Epithelial cell of proximal tubule (primary cell): ENCODE results near the gene OR51D1. TPM values are rescaled to one million over a fixed set of nuclear protein-coding genes. Genes with fewer than 3 reads are reported as not detected.

Source experiments
- DNase-seq: peaks from one replicate; pipeline ENCODE4 v3.0.0-alpha.2; 2011; ENCODE audit warnings: low read depth
- H3K4me3 ChIP-seq: 2 replicates; pipeline ENCODE4 v1.5.1; 2011; ENCODE audit warnings: low read depth, mild to moderate bottlenecking, low read length
- total RNA-seq: library from RNA; depleted of rRNA; stranded (reverse); fragments of >200 nt; gene quantifications from 2 replicates; pipeline ENCODE4 v1.2.3, GENCODE V29; 2015
- TF ChIP-seq, protein P1 (sequence below): conservative IDR thresholded peaks from 2 replicates; pipeline ENCODE4 v1.5.1; 2012; ENCODE audit warnings: low read depth, mild to moderate bottlenecking, low read length

The OR51D1 gene
- total RNA-seq, 1 donor from 2014 or later: not detected

DNA sequence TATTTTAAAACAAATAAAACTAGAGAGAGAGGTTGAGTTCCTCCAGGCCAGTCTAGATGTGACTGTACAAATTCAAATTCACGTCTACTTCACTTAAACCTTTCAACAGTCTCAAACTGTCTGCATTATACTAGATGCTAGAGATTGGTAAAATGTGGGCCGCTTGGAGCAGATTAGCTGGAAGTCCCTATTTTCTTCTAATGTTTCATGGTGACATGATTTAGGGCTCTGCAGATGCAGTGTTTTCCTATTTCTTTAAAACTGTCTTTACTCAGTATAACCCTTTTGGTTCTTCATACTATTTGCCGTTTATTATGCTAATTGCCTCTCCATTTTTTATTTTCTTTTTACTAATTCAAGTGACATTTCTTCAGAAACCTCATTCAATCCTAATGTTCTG lies 26.9 kb downstream of the OR51D1 start:
- no peak for DNase-seq
- no peak overlapping the region for H3K4me3 ChIP-seq
- TF ChIP-seq, protein P1, sequence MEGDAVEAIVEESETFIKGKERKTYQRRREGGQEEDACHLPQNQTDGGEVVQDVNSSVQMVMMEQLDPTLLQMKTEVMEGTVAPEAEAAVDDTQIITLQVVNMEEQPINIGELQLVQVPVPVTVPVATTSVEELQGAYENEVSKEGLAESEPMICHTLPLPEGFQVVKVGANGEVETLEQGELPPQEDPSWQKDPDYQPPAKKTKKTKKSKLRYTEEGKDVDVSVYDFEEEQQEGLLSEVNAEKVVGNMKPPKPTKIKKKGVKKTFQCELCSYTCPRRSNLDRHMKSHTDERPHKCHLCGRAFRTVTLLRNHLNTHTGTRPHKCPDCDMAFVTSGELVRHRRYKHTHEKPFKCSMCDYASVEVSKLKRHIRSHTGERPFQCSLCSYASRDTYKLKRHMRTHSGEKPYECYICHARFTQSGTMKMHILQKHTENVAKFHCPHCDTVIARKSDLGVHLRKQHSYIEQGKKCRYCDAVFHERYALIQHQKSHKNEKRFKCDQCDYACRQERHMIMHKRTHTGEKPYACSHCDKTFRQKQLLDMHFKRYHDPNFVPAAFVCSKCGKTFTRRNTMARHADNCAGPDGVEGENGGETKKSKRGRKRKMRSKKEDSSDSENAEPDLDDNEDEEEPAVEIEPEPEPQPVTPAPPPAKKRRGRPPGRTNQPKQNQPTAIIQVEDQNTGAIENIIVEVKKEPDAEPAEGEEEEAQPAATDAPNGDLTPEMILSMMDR: no peak

DNA sequence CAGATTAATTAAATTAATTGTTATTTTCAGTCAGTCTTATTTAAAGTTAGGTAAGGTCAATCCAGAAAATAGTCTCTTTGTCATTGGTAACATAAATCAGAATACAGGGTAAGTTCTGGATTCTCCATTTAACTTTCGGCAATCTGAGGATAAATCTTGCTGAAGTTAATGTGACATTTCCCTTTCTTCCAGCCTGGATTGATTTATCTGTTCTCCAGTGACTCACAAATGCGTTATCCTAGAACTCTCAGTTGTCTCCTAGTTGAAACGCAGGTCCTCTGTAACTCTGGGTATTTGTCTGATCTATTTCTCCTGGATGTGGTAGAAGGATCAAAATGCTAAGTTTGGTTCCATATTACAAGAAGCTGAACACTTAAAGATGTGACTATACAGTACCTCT lies 27.5 kb downstream of the OR51D1 start:
- DNase-seq: no peak
- H3K4me3 ChIP-seq: no peak overlapping the region
- TF ChIP-seq, protein P1: no peak

DNA sequence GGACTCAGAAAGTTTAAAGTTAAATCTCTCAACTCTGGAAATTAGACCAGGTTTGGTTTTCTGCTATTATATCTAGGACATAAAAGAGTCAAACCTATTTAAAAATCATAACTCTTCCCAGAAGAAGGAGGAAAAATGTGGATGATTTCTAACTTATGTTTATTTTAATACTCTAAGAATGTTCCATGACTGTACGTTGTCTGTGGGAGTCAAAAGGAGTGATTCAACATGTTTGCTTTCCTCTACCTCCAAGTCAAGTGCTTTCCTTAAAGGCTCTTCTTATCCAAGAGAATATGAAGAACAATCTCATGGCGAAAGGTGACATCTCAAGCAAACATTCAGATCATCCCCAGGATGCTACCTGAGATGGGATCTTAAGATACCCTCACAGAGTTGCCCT lies 28.1 kb downstream of the OR51D1 start:
- TF ChIP-seq, protein P1: no peak
- DNase-seq: no peak
- H3K4me3 ChIP-seq: no peak overlapping the region

DNA sequence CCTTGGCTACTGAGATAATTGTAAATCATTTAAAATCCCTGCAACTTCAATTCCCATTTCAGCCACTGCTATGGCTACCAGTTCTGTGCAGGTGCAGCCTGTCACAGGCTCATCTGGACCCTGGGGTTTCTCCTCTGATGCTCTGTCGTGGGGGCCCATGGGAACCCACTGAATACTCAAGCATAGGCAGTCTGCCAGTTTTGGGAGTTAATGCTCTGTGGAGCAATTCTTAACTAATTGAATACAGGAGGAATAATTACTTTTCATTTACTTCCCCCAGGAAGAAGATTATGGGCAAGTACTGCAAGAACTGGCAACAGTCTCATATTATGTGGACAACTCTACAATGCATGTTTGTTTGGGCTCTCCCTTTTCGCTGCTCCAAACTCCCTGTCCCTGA lies 34.5 kb downstream of the OR51D1 start:
- no peak overlapping the region for H3K4me3 ChIP-seq
- TF ChIP-seq, protein P1: no peak

DNA sequence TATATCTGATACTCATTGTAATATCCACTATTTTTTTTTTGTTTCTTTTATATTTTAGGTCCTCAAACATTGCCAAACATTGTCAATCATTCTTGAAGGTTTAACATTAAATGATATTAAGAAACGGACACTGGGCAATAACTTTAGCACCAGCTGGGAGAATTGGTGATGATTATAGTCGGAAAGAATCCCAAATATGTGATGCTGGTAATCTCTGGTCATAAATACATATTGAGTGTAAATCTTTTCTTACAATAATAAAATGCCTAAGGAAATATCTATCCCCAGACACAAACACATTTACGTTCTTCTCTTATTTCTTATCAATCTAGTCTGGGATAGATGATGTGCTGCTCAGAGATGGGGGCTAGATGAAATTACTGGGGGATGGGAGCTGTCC lies 35.2 kb downstream of the OR51D1 start:
- no peak overlapping the region for H3K4me3 ChIP-seq
- TF ChIP-seq, protein P1: no peak
- DNase-seq: no peak

More for the DNA sequence above, 34.5 kb downstream of the OR51D1 start:
- DNase-seq: no peak

DNA sequence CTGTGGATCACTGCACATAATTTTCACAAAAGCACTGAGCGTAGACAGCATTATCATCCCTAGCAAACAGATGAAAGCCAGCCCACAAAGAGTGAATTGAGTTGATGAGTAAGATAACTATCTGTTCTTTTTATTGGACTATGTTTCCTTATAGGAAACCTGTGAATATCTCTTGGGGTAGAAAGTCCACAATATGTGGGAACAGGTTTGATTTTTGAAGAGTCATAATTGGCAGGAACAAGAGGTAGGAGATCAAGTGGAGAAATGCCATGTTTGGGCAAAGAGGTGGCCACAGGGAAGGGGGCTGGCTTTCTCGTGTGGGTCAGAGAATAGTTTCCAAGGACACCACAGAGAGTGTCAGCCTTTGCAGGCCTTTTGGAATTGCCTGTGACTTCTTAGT lies 36.5 kb downstream of the OR51D1 start:
- no peak overlapping the region for H3K4me3 ChIP-seq
- DNase-seq: no peak
- TF ChIP-seq, protein P1: no peak

DNA sequence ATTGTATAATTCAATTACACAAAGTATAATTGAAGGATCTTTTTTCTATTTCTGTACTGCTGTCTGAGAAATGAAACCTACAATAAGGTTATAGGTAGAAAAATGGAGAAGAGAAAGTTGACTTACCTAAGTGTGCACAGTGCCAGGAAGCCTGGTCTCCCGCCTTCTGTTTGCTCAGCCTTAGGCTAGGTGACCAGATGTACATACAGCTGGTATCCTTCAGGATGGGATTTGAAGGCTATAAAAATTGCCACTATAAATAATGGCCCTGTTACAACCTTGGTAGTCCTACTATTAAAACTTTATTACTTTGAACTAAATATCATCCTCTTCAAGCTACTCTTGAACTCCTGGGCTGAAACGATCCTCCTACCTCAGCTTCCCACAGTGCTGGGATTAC lies 40.7 kb downstream of the OR51D1 start:
- TF ChIP-seq, protein P1: no peak
- no peak overlapping the region for H3K4me3 ChIP-seq
- no peak for DNase-seq
